ENCODE measurements around the gene ZNF668. TPM values are rescaled to one million over a fixed set of nuclear protein-coding genes. Genes with fewer than 3 reads are reported as not detected.

ZNF668 gene
- polyA plus RNA-seq, 1 experiment, result 16.3 TPM

- POLR2A ChIA-PET, result interaction anchor here (0.7 kb wide), 1 partner anchor 96 kb away, joined by 7 read pairs; no protein-coding TSS in a partner anchor
- CTCF ChIA-PET, result interaction anchor here (0.5 to 6.4 kb wide), 7 partner anchors 15 to 153 kb away, joined by 3 to 54 read pairs (median 3); partner anchors contain the start of gene HSD3B7
These were observed 20.5 kb upstream of the ZNF668 start, which contains the start of gene VKORC1 for GRCh38 chr16:31094424-31095120. VKORC1 (minus strand) TSS chr16:31094797; CDS start chr16:31094729, 68 bp downstream.

GRCh38 chr16:31094088-31094423 is 20.0 kb upstream of the ZNF668 start:
- ChIA-PET CTCF (interaction anchor here (0.5 to 6.4 kb wide), 7 partner anchors 14 to 152 kb away, joined by 3 to 54 read pairs (median 3); partner anchors contain the start of gene HSD3B7), POLR2A (no interaction called here)
- no peak for DNase-seq (ENCODE audit: low read depth)

More at GRCh38 chr16:31094424-31095120, 20.5 kb upstream of the ZNF668 start, which contains the start of gene VKORC1:
- Histone ChIP-seq H3K4me3 (ENCODE audit: low read depth, low read length) (peak within 1 kb of the TSS; percentile 93), H3K36me3 (ENCODE audit: control insufficient read depth, insufficient read depth, low read length) (no peaks in the 10 kb centered on the region), H3K27me3 (ENCODE audit: control insufficient read depth, insufficient read depth, low read length) (no peaks in the 10 kb centered on the region)
- DNase-seq (ENCODE audit: low read depth), result peak; percentile 88
- TF ChIP-seq CTCF (IDR thresholded peaks at IDR 0.05; ENCODE audit: insufficient read depth, low read depth, low read length), result no peak

DNA sequence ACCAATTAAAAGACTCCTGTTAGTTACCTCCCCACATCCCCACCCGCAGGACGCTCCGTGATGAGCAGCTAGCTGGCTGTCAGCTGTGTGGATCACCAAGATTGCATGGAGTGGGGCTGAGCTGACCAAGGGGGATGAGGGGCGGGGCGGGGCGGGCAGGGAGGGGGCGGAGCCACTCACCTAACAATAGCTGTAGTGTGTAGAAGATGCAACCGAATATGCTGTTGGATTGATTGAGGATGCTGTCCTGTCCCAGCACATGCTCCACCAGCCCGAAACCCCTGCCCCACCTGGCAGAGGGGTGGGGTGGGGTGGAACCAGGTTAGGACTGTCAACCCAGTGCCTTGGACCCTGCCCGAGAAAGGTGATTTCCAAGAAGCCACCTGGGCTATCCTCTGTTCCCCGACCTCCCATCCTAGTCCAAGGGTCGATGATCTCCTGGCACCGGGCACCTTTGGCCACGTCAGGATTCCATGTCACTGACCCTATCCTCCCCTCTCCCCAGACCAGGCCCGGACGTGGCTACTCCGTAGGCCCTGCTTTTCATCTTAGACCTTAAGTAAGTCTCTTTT is 19.2 kb upstream of the ZNF668 start:
- no peak for DNase-seq (ENCODE audit: low read depth)
- CTCF ChIA-PET, result interaction anchor here (1.1 to 6.4 kb wide), 4 partner anchors 14 to 151 kb away, joined by 3 to 54 read pairs (median 3); partner anchors contain the start of gene HSD3B7
- TF ChIP-seq CTCF (IDR thresholded peaks at IDR 0.05; ENCODE audit: insufficient read depth, low read depth, low read length), result no peak
- no peaks in the 10 kb centered on the region for H3K27me3 ChIP-seq (ENCODE audit: control insufficient read depth, insufficient read depth, low read length)
- peak overlapping the region; percentile 93 for H3K4me3 ChIP-seq (ENCODE audit: low read depth, low read length)
- POLR2A ChIA-PET, result no interaction called here
- peaks cover 7% of the 10 kb centered on the region for H3K36me3 ChIP-seq (ENCODE audit: control insufficient read depth, insufficient read depth, low read length)

More at GRCh38 chr16:31094088-31094423, 20.0 kb upstream of the ZNF668 start:
- H3K36me3 ChIP-seq (ENCODE audit: control insufficient read depth, insufficient read depth, low read length), result peaks cover 3% of the 10 kb centered on the region
- no peak for TF ChIP-seq CTCF (IDR thresholded peaks at IDR 0.05; ENCODE audit: insufficient read depth, low read depth, low read length)
- peak overlapping the region; percentile 93 for H3K4me3 ChIP-seq (ENCODE audit: low read depth, low read length)
- no peaks in the 10 kb centered on the region for H3K27me3 ChIP-seq (ENCODE audit: control insufficient read depth, insufficient read depth, low read length)

DNA sequence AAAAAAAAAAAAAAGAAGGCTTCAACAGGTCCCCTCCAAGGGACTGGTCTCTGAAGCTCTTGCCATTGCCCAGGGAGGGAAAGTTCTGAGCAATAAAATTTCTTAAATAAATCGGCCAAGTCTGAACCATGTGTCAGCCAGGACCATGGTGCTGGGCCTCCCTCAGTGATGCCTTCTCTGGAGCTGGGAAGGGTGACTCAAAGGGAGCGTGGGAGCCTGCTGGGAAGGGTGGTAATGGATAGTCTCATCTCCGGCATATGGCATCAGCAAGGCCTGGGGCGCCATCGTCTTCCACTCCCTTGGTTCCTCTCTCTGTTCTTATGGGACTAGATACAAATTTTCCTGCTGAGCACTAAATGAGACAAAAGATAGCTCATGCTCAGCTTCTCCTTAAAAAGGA is 18.3 kb upstream of the ZNF668 start:
- DNase-seq (ENCODE audit: low read depth), result no peak
- CTCF ChIA-PET, result interaction anchor here (0.7 to 6.4 kb wide), 5 partner anchors 27 to 350 kb away, joined by 3 to 54 read pairs (median 3); partner anchors contain the start of genes HSD3B7 and ZNF843
- TF ChIP-seq CTCF (IDR thresholded peaks at IDR 0.05; ENCODE audit: insufficient read depth, low read depth, low read length), result no peak
- Histone ChIP-seq H3K36me3 (ENCODE audit: control insufficient read depth, insufficient read depth, low read length) (peaks cover 9% of the 10 kb centered on the region), H3K27me3 (ENCODE audit: control insufficient read depth, insufficient read depth, low read length) (no peaks in the 10 kb centered on the region), H3K4me3 (ENCODE audit: low read depth, low read length) (no peak overlapping the region)
- POLR2A ChIA-PET, result interaction anchor here (0.7 kb wide), 1 partner anchor 59 kb away, joined by 5 read pairs; no protein-coding TSS in a partner anchor

- no peak for DNase-seq (ENCODE audit: low read depth)
- CTCF ChIA-PET, result interaction anchor here (6.4 kb wide), 1 partner anchor 106 kb away, joined by 54 read pairs; the partner anchor contains the start of gene HSD3B7
- POLR2A ChIA-PET, result no interaction called here
- H3K27me3 ChIP-seq (ENCODE audit: control insufficient read depth, insufficient read depth, low read length), result no peaks in the 10 kb centered on the region
- H3K4me3 ChIP-seq (ENCODE audit: low read depth, low read length), result no peak overlapping the region
- peaks cover 11% of the 10 kb centered on the region for H3K36me3 ChIP-seq (ENCODE audit: control insufficient read depth, insufficient read depth, low read length)
- no peak for TF ChIP-seq CTCF (IDR thresholded peaks at IDR 0.05; ENCODE audit: insufficient read depth, low read depth, low read length)
These were observed 16.5 kb upstream of the ZNF668 start for GRCh38 chr16:31090540-31090939.
